Thymus (tissue), 11 donors: Measurements from ENCODE around the gene TOR1AIP1. TPM values are rescaled to one million over a fixed set of nuclear protein-coding genes. Genes with fewer than 3 reads are reported as not detected.

Experiments used
- DNase-seq, 9 donors: peaks; one replicate each; pipeline ENCODE4 v3.0.0-alpha.2; 2013; ENCODE audit warnings: low spot score in 9 of 9, low read depth in 6 of 9, missing footprints in 1 of 9
- H3K27ac ChIP-seq, 2 donors: one replicate each; pipeline ENCODE4 v1.5.1; 2013; ENCODE audit warnings: control low read depth in 1 of 2, low read depth in 1 of 2, low read length in 1 of 2, mild to moderate bottlenecking in 1 of 2, moderate library complexity in 1 of 2
- H3K27me3 ChIP-seq, 2 donors: one replicate each; pipeline ENCODE4 v1.5.1; 2013; ENCODE audit warnings: low read length in 1 of 2; ENCODE audit not compliant: control insufficient read depth in 2 of 2, insufficient read depth in 1 of 2
- H3K36me3 ChIP-seq, 2 donors: one replicate each; pipeline ENCODE4 v1.5.1; 2013; ENCODE audit warnings: low read length in 1 of 2, mild to moderate bottlenecking in 1 of 2, moderate library complexity in 1 of 2; ENCODE audit not compliant: control insufficient read depth in 2 of 2, insufficient read depth in 2 of 2
- H3K4me1 ChIP-seq, 2 donors: one replicate each; pipeline ENCODE4 v1.5.1; 2013; ENCODE audit warnings: low read length in 2 of 2; ENCODE audit not compliant: control insufficient read depth in 2 of 2, insufficient read depth in 2 of 2
- H3K4me3 ChIP-seq, 2 donors: one replicate each; pipeline ENCODE4 v1.5.1; 2013; ENCODE audit warnings: low read length in 2 of 2, control low read depth in 1 of 2, mild to moderate bottlenecking in 1 of 2
- H3K9me3 ChIP-seq, 2 donors: one replicate each; pipeline ENCODE4 v1.5.1; 2013; ENCODE audit warnings: low read length in 1 of 2, mild to moderate bottlenecking in 1 of 2; ENCODE audit not compliant: control insufficient read depth in 2 of 2, insufficient read depth in 1 of 2
- WGBS: extraction: QIAGEN DNeasy Blood & Tissue Kit; methylation state at CpG from one replicate; pipeline ENCODE4 v1.1.7; 2013; 5-methylcytosine and 5-hydroxymethylcytosine counted together
- polyA plus RNA-seq: library from polyadenylated mRNA; stranded (reverse); fragments of 200-250 nt; gene quantifications from one replicate; pipeline ENCODE4 v1.2.3, GENCODE V29; 2013
- total RNA-seq: library from RNA; stranded (reverse); fragments of 120-200 nt; gene quantifications from one replicate; pipeline ENCODE4 v1.2.4, GENCODE V29; 2013
- donor health status: healthy.

TOR1AIP1 gene
- total and polyA plus RNA-seq, 2 donors, result 27.9 to 33.5 TPM

GRCh38 chr1:179857009-179857408 lies 25.1 kb upstream of the TOR1AIP1 start:
- DNase-seq, result no peak
- H3K4me3 ChIP-seq, result no peak overlapping the region
- no peaks in the 10 kb centered on the region for H3K27me3 ChIP-seq
- no peak overlapping the region for H3K27ac ChIP-seq
- H3K4me1 ChIP-seq, result no peaks in the 10 kb centered on the region
- H3K9me3 ChIP-seq, result no peaks in the 10 kb centered on the region
- H3K36me3 ChIP-seq, result peaks cover 5 to 12% of the 10 kb centered on the region in 2 donors
- 96% methylated on average over 4 of the region's 4 CpGs for WGBS

DNA sequence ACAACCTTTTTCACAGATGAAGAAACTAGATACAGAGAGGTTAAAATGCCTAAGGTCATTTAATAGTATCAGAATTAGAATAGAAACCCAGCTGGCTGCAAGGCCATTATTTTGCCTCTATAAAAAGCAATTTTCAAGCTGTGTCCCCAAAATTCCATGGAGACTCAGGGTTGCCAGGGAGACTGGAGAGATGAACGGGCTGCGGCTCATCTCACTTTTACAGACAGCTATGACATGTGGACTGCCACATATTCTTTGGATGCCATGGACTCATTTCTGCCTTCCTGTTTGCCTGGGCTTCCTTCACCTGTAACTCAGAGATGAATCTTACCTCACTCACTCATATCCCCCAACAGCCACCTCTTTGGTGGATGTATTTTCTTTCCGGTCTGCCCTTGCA lies 21.4 kb upstream of the TOR1AIP1 start:
- no peak overlapping the region for H3K27ac ChIP-seq
- peaks cover 15 to 35% of the 10 kb centered on the region in 2 donors for H3K36me3 ChIP-seq
- 96% methylated on average over 3 of the region's 3 CpGs for WGBS
- H3K4me1 ChIP-seq, result no peaks in the 10 kb centered on the region
- H3K9me3 ChIP-seq, result no peaks in the 10 kb centered on the region
- no peak for DNase-seq
- H3K4me3 ChIP-seq, result no peak overlapping the region
- H3K27me3 ChIP-seq, result no peaks in the 10 kb centered on the region

DNA sequence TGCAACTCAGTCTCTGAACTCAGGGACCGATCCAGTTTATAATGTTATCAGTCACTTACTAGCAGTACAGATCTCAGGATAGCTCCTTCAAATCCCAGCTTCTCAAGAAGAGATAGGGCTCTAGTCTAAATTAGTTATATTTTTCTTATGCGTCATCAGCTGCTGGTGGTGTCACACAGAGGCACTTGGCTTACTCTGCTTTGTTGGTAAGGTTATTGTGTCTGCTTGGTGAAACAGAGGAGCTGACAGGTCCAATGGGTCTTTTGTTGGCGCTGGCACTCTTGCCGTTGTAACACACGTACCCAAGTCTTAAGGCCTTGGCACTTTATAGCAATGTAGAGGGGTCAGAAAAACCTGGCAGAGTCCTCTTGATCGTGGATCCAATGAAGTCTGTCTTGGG lies 16.7 kb upstream of the TOR1AIP1 start:
- no peak for DNase-seq
- 98% methylated on average over 6 of the region's 6 CpGs for WGBS
- peaks cover 13 to 43% of the 10 kb centered on the region in 2 donors for H3K36me3 ChIP-seq
- H3K9me3 ChIP-seq, result no peaks in the 10 kb centered on the region
- no peak overlapping the region for H3K27ac ChIP-seq
- H3K4me3 ChIP-seq, result no peak overlapping the region
- H3K27me3 ChIP-seq, result no peaks in the 10 kb centered on the region
- H3K4me1 ChIP-seq, result no peaks in the 10 kb centered on the region

- H3K27ac ChIP-seq, result no peak overlapping the region
- DNase-seq, result no peak
- no peak overlapping the region for H3K4me3 ChIP-seq
- WGBS, result 97% methylated on average over 7 of the region's 7 CpGs
- H3K9me3 ChIP-seq, result no peaks in the 10 kb centered on the region
- peaks cover 13 to 46% of the 10 kb centered on the region in 2 donors for H3K36me3 ChIP-seq
- H3K27me3 ChIP-seq, result no peaks in the 10 kb centered on the region
- no peaks in the 10 kb centered on the region for H3K4me1 ChIP-seq
Observed at GRCh38 chr1:179866616-179867015, 15.5 kb upstream of the TOR1AIP1 start.

GRCh38 chr1:179867493-179868330 lies 14.4 kb upstream of the TOR1AIP1 start:
- 32% methylated on average over 1 of the region's 1 CpG for WGBS
- H3K4me1 ChIP-seq, result no peaks in the 10 kb centered on the region
- DNase-seq, result peak in 6 of 9 donors; percentile 16 to 70 (median 46)
- no peaks in the 10 kb centered on the region for H3K9me3 ChIP-seq
- no peak overlapping the region for H3K27ac ChIP-seq
- H3K4me3 ChIP-seq, result no peak overlapping the region
- H3K36me3 ChIP-seq, result peaks cover 13 to 46% of the 10 kb centered on the region in 2 donors
- H3K27me3 ChIP-seq, result no peaks in the 10 kb centered on the region

DNA sequence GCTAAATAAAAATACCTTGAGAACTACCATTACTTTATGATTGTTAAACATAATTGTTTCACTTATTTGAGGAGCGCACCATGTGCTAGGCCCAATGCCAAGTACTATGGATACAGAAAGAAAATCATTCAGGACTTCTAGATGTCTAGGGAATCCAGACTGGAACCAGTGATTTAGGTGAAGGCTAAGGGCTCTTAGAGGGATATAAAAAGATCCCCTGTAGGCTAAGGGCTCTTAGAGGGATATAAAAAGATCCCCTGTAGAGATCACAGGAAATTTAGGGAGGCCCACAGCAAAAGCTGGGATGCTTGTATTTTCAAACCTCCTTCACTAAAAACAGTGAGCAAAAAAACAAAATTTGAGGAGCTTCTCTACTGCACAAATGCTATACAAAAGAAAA lies 11.2 kb upstream of the TOR1AIP1 start:
- no peak overlapping the region for H3K4me3 ChIP-seq
- 100% methylated on average over 1 of the region's 1 CpG for WGBS
- H3K36me3 ChIP-seq, result peaks cover 10 to 33% of the 10 kb centered on the region in 2 donors
- no peak for DNase-seq
- no peak overlapping the region for H3K27ac ChIP-seq
- no peaks in the 10 kb centered on the region for H3K27me3 ChIP-seq
- H3K4me1 ChIP-seq, result no peaks in the 10 kb centered on the region
- H3K9me3 ChIP-seq, result no peaks in the 10 kb centered on the region

- Histone ChIP-seq H3K9me3 (no peaks in the 10 kb centered on the region), H3K36me3 (peaks cover 10 to 25% of the 10 kb centered on the region in 2 donors), H3K4me3 (no peak overlapping the region), H3K4me1 (peaks cover 2% of the 10 kb centered on the region in 2 donors), H3K27me3 (no peaks in the 10 kb centered on the region), H3K27ac (no peak overlapping the region)
- no peak for DNase-seq
- 93% methylated on average over 1 of the region's 1 CpG for WGBS
Observed at GRCh38 chr1:179871940-179872339, 10.1 kb upstream of the TOR1AIP1 start.

- Histone ChIP-seq H3K4me1 (peaks cover 2 to 4% of the 10 kb centered on the region in 2 donors), H3K27ac (no peak overlapping the region), H3K27me3 (no peaks in the 10 kb centered on the region), H3K36me3 (peaks cover 7 to 21% of the 10 kb centered on the region in 2 donors), H3K9me3 (no peaks in the 10 kb centered on the region), H3K4me3 (no peak overlapping the region)
- 91% methylated on average over 5 of the region's 5 CpGs for WGBS
- DNase-seq, result no peak
Observed at GRCh38 chr1:179872558-179872957, 9.5 kb upstream of the TOR1AIP1 start.

GRCh38 chr1:179873438-179873851 lies 8.6 kb upstream of the TOR1AIP1 start:
- Histone ChIP-seq H3K27ac (no peak overlapping the region), H3K9me3 (no peaks in the 10 kb centered on the region), H3K27me3 (no peaks in the 10 kb centered on the region), H3K4me3 (no peak overlapping the region), H3K36me3 (peaks cover 7 to 19% of the 10 kb centered on the region in 2 donors), H3K4me1 (peaks cover 4 to 5% of the 10 kb centered on the region in 2 donors)
- DNase-seq, result no peak
- WGBS, result over 99% methylated on average over 2 of the region's 2 CpGs
